GM19468 (cell line): ENCODE results near the gene NOTUM.

Experiments used
- ATAC-seq: cut with Tn5 transposase; IDR thresholded peaks from one replicate; pipeline ENCODE4 v1.9.1; 2021; ENCODE audit warnings: mild to moderate bottlenecking, moderate library complexity, moderate number of reproducible peaks; ENCODE audit not compliant: unreplicated experiment; ENCODE audit errors: extremely low read depth

NOTUM gene

GRCh38 chr17:81913394-81914102 lies 47.4 kb downstream of the NOTUM start:
- ATAC-seq = no peak

DNA sequence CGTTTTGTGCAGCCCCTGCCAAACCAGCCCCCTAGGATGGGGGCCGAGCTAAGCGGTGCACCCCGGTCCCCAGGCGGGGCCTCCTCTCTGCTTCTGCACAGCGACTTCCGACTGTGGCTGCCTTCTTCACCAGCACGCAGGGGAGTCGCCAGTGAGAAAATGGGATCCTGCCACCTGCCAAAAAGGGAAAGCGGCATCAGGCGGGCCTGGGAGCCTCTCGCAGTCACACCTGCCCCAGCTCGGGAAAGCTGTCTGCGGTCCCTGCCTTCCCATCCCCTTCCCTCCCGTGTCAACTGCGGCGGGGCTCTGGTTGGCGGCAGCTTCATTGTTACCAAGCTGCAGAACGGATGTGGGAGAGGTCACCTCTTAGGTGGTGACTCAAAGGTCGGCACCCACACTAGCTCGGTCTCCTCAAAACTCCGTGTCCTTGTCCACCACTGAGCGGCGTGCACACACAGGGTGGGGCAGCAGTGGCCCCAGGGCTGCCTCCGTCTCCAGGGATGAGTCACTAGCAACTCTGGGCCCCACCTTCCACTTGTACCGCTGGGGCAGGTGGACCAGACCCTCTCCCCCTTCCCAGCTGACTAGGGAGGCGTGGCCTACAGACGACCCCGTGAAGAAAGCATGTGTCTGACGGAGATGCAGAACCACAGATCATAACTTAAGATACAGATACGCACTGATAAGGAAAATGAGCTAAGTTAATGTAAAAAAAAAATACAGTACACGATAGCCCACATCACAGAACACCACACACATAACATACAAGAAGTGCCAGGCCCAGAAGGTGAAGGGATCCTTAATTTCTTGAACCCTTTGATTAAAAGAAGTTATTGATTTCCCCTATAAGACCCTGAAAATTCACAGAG lies 48.3 kb downstream of the NOTUM start:
- no peak for ATAC-seq

DNA sequence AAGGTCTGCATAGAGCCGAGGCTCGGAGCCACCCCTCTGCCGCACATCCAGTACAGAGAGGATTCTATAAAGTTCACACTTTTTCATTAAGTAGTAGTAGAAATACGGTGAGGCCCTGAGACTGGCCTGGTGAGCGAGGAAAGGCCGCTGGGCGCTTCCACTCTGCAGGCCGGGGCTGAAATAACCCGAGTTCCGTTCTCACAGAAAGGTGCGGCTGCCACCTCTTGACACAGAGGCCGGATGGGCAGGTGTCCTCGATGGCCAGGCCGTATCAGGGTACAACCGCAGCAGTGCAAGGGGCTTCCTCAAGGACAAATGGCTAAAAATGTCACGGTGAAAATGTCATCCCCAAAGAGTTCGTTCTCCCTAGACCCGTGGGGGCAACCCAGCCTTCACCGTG lies 49.0 kb downstream of the NOTUM start:
- ATAC-seq = no peak

DNA sequence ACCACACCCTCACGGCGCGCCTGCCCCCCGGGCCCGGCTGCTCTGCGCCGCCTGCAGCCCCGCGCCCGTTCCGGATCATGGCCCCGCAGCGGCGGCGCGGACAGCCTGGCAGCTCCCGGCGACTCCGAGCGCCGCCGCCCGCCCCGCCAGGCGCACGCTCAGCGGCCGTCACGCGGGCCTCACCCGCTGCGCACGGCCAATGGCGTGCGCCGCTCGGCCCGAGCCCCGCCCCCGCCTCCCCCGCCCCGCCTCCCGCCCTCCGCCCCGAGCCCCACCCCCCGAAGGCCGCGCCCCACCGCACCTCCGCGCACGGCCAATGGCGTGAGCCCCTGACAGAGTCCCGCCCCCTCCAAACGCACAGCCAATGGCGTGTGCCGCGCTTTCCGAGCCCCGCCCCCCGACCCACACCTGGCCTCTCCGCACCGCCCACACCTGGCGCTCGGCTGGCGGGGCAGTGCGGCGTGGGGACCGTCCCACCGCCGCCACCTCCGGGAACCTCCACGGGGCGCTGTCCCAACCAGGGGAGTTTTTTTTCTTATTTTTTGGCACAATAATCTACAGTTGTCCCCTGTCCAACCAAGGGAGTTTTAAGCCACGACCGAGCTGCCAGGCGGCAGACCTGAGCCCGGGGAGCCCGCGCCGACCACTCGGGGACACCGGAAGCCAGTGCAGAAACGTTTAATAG lies 49.6 kb downstream of the NOTUM start, which contains the start of gene PCYT2:
Gene PCYT2 (minus strand): TSS at position 123 of the 685 bp plus-strand sequence. CDS start 44 bp downstream, at position 79.
- peak; percentile 27 for ATAC-seq

DNA sequence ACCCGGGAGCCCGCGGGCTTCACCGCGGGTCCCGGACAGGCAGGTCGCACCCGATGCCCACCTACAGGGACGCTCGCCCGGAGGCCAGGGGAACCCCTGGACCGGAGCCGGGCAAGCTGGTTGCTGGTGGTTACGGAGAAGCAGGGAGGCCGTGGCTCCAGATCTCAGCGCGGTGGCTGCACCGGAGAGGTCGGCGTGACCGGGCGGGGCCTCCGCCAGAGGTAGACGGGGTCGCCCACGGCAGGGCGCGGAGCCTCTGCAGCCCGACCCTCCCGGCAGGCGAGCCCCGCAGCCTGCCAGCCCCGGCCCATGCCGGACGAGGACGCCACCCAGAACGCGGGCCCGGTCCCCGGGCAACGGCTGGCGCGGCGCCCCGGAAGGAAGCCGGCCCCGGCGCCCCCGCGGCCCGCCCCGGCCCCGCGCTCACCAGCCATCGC lies 50.1 kb downstream of the NOTUM start:
- ATAC-seq = peak; percentile 12

GRCh38 chr17:81909966-81910839 lies 50.8 kb downstream of the NOTUM start:
- ATAC-seq = no peak

DNA sequence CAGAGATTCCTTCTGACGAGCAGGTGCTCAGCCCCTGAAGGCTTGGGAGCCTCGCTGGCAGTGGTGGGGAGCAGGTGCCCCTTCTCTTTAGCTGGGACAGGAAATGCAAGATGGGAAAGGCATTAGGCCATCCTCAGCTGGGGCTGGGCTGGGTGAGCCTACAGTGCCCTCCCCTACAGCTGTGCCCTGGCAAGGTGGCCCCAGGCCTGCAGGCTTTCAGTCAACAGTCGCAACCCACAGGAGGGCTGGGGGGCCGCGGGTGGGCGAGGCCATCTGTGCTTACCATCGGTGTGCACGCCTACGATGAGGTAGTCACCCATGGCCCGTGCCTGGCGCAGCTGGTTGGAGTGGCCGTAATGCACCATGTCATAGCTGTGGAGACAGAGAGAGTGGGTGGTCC lies 51.8 kb downstream of the NOTUM start:
- no peak for ATAC-seq

- no peak for ATAC-seq
Measured at GRCh38 chr17:81908793-81909192, 52.2 kb downstream of the NOTUM start.

- no peak for ATAC-seq
Measured at GRCh38 chr17:81907219-81908145, 53.5 kb downstream of the NOTUM start.

- no peak for ATAC-seq
Measured at GRCh38 chr17:81906476-81907218, 54.3 kb downstream of the NOTUM start.

GRCh38 chr17:81905993-81906392 lies 55.0 kb downstream of the NOTUM start:
- no peak for ATAC-seq

GRCh38 chr17:81905424-81905875 lies 55.5 kb downstream of the NOTUM start:
- no peak for ATAC-seq

- no peak for ATAC-seq
Measured at GRCh38 chr17:81904600-81905423, 56.2 kb downstream of the NOTUM start.

DNA sequence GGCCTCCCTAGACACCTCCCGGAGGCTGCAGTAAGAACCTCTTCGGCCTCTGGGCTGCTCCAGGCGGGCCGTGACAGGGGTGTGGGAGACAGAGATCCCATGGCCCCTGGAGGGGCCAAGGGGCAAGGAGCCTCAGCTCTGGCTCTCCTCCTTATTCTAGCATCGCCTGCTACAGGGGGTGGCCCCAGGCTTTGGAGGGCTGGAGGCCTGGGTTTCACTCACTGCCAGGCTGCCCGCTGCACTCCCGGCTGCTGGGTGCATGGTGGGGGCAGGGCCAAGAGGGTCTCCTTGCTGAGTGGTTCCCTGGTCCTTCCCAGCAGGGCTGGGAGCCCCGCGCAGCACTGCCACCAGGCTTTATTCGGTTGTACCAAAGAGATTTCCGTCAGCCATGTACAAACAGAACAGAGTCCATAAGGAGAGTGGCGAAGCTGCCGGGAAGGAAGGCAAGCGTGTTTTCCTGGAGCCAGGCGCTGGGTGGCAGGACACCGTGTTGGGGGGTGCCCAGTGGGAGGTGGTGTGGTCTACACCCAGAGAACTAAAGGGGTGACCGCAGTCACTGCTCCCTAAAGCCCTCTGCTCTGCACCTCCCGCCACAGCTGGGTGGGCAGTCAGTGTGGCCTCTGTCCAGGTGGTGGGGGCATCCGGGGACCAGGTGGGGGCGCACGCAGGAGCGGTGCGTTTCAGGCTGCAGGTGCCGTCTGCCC lies 56.9 kb downstream of the NOTUM start:
- no peak for ATAC-seq

DNA sequence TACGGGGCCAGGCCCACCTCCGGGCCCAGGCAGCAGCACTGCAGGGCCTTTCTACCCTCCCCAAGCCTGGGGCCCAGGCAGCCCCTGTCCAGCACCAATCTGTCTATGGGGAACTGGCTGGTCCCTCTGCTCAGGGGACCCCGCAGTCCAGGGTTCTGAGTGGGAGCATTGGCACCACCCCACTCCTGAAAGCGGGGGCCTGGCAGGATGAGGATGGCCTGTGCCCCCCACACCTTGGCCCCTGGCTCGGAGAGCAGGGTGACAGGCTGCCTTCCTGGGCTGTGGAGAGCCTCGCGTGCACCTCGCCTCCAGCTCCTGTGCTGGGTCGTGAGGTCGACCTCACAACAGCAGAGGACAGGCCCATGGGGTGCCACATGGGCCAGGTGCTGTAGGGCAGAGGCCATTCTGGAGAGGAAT lies 57.6 kb downstream of the NOTUM start:
- no peak for ATAC-seq

DNA sequence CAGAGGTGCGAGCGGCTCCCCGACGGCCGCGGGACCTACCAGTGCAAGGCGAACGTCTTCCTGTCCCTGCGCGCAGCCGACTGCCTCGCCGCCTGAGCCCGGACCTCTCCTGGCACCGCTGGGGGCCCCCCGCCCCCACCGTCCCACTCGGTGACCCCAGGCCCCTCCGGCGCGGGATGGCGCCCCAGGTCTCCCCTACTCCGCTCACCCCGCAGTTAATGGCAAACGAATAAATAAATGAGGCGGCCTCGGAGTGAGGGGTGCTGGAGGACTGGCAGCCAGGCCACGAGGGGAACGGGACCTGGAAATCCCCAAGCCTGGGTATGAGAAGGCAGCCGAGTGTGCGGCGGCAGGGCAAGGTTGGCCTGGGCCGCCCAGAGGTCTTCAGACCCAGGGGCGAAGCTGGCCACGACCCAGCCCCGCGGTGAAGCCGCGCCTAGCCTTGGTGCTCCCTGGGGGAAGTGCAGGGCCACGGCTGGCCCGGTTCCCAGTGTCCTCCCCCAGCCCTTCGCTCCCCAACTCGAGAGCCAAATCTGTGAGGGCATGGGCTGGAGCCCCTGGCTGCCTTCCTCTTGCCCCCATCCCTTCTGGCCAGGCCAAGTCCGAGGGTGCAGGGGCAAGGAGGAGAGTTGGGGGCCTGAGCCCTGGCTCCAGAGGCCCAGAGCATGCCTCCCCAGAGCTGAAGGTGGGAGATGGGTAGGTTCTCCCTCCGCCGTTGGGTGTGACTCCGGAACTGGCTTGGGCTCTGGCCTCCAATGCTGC lies 58.2 kb downstream of the NOTUM start:
- ATAC-seq = no peak
